ENCODE data around the gene IMPDH1. TPM values are rescaled to one million over a fixed set of nuclear protein-coding genes. Genes with fewer than 3 reads are reported as not detected.
A peak's percentile ranks its signal among the peaks of the same experiment; 100 is the strongest.

The IMPDH1 gene
- total RNA-seq, 2 donors from 2014 or later = 48.1 to 59.7 TPM

DNA sequence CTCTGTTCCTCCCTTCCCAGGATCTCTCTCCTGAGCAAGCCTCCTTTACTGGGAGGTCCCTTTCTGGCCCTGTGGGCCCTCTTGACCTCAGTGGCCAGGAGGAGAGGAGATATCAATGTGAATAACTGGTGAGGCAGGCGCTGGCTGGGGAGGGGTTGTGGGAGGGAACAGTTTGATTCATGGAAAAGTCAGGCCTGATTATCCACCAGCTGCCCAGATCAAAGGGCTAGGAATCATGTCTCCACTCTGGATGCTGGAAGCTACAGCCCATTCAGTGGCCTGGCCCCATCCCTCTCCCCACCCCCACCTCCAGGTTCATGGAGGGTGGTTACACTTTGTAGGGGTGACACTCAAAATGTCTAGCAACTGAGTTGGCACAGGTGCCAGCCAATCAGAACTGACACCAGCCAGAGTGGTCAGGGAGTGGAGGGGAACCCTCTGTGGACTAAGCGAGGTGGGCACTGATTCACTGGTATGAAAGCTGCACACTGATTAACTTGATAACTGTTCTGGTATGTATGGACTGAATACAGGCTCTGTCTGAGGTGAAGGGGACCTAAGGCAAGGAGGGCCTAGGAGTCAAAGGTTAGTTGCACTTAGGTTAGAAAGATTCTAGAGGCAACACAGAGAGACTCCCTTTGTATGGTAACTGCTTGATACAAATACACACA is 53.1 kb downstream of the IMPDH1 start:
- no peaks in the 10 kb centered on the region for H3K27me3 ChIP-seq (replicated peaks; ENCODE audit: insufficient read depth)
- H3K27ac ChIP-seq = no peak overlapping the region
- H3K9me3 ChIP-seq = no peaks in the 10 kb centered on the region
- DNase-seq (ENCODE audit: low spot score) (no peak), ATAC-seq (ENCODE audit: insufficient number of reproducible peaks, low FRiP score, low read depth) (no peak)
- H3K4me3 ChIP-seq = no peak overlapping the region
- H3K36me3 ChIP-seq = no peaks in the 10 kb centered on the region
- TF ChIP-seq, protein P1, sequence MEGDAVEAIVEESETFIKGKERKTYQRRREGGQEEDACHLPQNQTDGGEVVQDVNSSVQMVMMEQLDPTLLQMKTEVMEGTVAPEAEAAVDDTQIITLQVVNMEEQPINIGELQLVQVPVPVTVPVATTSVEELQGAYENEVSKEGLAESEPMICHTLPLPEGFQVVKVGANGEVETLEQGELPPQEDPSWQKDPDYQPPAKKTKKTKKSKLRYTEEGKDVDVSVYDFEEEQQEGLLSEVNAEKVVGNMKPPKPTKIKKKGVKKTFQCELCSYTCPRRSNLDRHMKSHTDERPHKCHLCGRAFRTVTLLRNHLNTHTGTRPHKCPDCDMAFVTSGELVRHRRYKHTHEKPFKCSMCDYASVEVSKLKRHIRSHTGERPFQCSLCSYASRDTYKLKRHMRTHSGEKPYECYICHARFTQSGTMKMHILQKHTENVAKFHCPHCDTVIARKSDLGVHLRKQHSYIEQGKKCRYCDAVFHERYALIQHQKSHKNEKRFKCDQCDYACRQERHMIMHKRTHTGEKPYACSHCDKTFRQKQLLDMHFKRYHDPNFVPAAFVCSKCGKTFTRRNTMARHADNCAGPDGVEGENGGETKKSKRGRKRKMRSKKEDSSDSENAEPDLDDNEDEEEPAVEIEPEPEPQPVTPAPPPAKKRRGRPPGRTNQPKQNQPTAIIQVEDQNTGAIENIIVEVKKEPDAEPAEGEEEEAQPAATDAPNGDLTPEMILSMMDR (IDR thresholded peaks at IDR 0.05) = no peak
- peaks cover 10 to 22% of the 10 kb centered on the region in 2 donors for H3K4me1 ChIP-seq (ENCODE audit: control insufficient read depth in 1 of 2, low read depth in 2 of 2)

GRCh38 chr7:128353610-128354009 is 56.2 kb downstream of the IMPDH1 start:
- Histone ChIP-seq H3K27ac (no peak overlapping the region), H3K27me3 (replicated peaks; ENCODE audit: insufficient read depth) (no peaks in the 10 kb centered on the region), H3K9me3 (no peaks in the 10 kb centered on the region), H3K36me3 (no peaks in the 10 kb centered on the region), H3K4me3 (no peak overlapping the region), H3K4me1 (ENCODE audit: control insufficient read depth in 1 of 2, low read depth in 2 of 2) (peaks cover 6 to 15% of the 10 kb centered on the region in 2 donors)
- TF ChIP-seq, protein P1 (IDR thresholded peaks at IDR 0.05) = no peak
- no peak for DNase-seq (ENCODE audit: low spot score)
- ATAC-seq (ENCODE audit: insufficient number of reproducible peaks, low FRiP score, low read depth) = no peak

DNA sequence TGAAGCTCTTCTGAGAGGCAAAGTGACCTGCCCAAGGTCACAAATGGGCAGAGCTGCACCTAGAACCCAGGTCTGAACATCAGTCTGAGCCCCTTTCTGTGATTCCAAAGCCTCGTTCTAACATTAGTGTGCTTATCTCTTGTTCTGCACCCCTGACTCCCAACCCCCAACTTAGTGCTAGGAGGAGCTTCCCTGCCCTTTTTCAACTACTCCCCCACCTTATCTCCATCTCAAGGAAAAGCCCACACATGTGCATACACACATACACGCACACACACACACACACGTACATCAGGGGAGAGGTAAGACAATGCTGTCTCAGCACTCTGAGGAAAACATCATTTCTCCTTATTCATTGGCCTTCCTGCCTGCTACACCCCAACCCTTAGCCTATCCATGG is 56.6 kb downstream of the IMPDH1 start:
- no peaks in the 10 kb centered on the region for H3K36me3 ChIP-seq
- DNase-seq (ENCODE audit: low spot score) (no peak), ATAC-seq (ENCODE audit: insufficient number of reproducible peaks, low FRiP score, low read depth) (no peak)
- TF ChIP-seq, protein P1 (IDR thresholded peaks at IDR 0.05) = no peak
- no peak overlapping the region for H3K4me3 ChIP-seq
- H3K27ac ChIP-seq = no peak overlapping the region
- peaks cover 6 to 15% of the 10 kb centered on the region in 2 donors for H3K4me1 ChIP-seq (ENCODE audit: control insufficient read depth in 1 of 2, low read depth in 2 of 2)
- H3K27me3 ChIP-seq (replicated peaks; ENCODE audit: insufficient read depth) = no peaks in the 10 kb centered on the region
- no peaks in the 10 kb centered on the region for H3K9me3 ChIP-seq

- peaks cover 6 to 15% of the 10 kb centered on the region in 2 donors for H3K4me1 ChIP-seq (ENCODE audit: control insufficient read depth in 1 of 2, low read depth in 2 of 2)
- no peaks in the 10 kb centered on the region for H3K9me3 ChIP-seq
- TF ChIP-seq, protein P1 (IDR thresholded peaks at IDR 0.05) = no peak
- peak overlapping the region; percentile 66 for H3K4me3 ChIP-seq
- H3K27ac ChIP-seq = no peak overlapping the region
- DNase-seq (ENCODE audit: low spot score) (no peak), ATAC-seq (ENCODE audit: insufficient number of reproducible peaks, low FRiP score, low read depth) (no peak)
- H3K36me3 ChIP-seq = no peaks in the 10 kb centered on the region
- H3K27me3 ChIP-seq (replicated peaks; ENCODE audit: insufficient read depth) = no peaks in the 10 kb centered on the region
These were observed 57.1 kb downstream of the IMPDH1 start for GRCh38 chr7:128352636-128353035.

DNA sequence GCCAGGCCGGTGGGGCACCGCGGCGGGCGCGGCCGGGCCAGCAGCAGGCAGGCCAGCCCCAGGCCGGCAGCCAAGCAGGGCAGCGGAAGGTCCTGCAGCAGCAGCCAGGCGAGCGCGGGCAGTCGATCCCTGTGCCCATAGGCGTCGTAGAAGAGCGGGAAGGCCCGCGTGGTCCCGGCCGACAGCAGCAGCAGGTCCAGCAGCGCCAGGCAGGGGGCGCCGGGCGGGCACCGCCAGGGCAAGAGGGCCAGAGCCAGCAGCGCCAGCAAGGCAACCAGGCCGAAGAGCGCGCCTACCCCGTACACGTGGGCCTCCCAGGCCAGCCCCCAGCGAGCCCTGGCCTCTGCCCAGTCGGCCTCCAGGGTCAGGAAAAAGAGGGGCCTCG is 57.6 kb downstream of the IMPDH1 start:
- H3K9me3 ChIP-seq = no peaks in the 10 kb centered on the region
- TF ChIP-seq, protein P1 (IDR thresholded peaks at IDR 0.05) = peak; percentile 63
- H3K4me3 ChIP-seq = peak overlapping the region; percentile 66
- no peaks in the 10 kb centered on the region for H3K36me3 ChIP-seq
- no peak overlapping the region for H3K27ac ChIP-seq
- ATAC-seq (ENCODE audit: insufficient number of reproducible peaks, low FRiP score, low read depth) (peak; percentile 30), DNase-seq (ENCODE audit: low spot score) (no peak)
- peaks cover 6 to 15% of the 10 kb centered on the region in 2 donors for H3K4me1 ChIP-seq (ENCODE audit: control insufficient read depth in 1 of 2, low read depth in 2 of 2)
- no peaks in the 10 kb centered on the region for H3K27me3 ChIP-seq (replicated peaks; ENCODE audit: insufficient read depth)

Measured in thoracic aorta (tissue), 2 donors.